Islet precursor cell (in vitro differentiated cells): ENCODE measurements around the gene ZNF830.
A peak's percentile ranks its signal among the peaks of the same experiment; 100 is the strongest.
"Not testable (repeated sequence)": the region's sequence is repeated elsewhere in the genome, so short reads cannot be mapped to it uniquely, and the experiment has no call there.

ENCODE experiments used
- DNase-seq: peaks from one replicate; pipeline ENCODE4 v3.0.0-alpha.2; 2018

ZNF830 gene

GRCh38 chr17:34961093-34961911, at the start of gene ZNF830, which contains the start of gene CCT6B:
Gene ZNF830, plus strand, starts transcription at chr17:34961540. Its CDS starts 27 bp downstream, at chr17:34961567.
Gene CCT6B, minus strand, starts transcription at chr17:34961460. Its CDS starts 67 bp downstream, at chr17:34961393.
- DNase-seq = peak; percentile 97

- DNase-seq = peak; percentile 74
These were observed 48.3 kb upstream of the ZNF830 start for GRCh38 chr17:34913001-34913400.

DNA sequence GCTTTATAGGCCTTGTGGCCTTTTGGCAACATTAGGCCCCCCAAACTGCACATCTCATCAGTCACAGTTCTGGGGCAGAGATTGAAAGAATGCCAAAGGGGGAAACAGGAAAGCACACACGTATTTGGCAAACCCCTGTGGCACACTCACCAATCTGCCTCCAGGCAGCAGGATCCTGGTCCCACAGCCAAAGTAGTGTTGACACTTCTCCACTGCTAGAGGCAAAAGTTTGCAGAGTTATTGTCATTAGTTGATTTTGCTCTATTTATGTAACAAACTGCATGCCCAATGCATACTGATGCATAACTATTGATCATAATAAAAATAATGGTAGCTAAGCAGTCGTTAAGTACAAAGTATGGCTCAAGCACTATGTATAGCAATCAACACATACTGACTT, 45.2 kb upstream of the ZNF830 start:
- DNase-seq = no peak

DNA sequence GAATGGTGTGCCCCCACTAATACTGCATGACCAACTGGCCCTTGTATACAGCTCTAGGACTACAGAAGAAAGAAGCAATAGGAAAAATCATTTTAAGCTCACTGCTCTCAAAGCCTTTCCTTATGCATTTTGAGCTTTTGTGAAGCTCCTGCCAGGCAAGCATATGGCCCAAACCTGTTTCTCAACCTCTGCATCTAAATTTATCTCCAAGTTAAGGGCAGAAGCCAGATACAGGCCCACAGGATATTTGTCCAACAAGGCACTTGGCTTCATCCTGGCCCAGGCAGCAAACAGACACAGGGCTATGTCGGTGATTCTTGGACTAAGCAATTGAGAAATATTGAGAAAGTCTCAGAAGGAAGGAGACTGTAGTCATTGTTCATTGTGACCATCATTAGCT, 44.0 kb upstream of the ZNF830 start:
- no peak for DNase-seq

- no peak for DNase-seq
These were observed 40.7 kb upstream of the ZNF830 start for GRCh38 chr17:34920676-34921075.

DNA sequence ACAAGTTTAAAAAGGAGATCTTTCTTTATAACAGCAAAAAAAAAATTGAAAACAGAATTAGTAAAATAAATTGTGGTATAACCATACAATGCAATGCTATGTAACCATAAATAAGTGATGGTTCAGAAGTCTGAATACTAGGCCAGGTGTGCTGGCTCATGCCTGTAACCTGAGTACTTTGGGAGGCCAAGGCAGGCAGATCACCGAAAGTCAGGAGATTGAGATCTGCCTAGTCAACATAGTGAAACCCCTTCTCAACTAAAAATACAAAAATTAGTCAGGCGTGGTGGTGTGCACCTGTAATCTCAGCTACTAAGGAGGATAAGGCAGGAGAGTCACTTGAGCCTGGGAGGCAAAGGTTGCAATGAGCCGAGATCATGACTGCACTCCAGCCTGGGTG, 34.7 kb upstream of the ZNF830 start:
- DNase-seq = no peak

DNA sequence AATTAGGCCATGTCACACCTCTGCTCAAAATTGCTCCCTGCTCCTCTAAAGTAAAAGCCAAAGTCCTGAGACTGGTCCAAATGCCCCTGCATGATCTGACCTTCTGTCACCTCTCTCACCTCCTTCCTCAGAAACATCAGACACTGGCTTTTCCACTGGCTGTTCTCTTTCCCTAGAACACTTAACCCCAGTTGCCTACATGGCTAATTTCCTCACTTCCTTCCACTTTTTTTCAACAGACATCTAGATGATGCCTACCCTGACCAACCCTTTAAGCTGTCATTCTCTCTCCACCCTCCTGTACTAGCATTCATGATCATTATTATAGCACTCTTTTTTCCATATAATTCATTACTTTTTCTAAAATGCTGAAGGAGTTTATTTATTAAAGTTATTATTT, 31.1 kb upstream of the ZNF830 start:
- DNase-seq = no peak

GRCh38 chr17:34950780-34951179, 10.6 kb upstream of the ZNF830 start:
- not testable (repeated sequence) for DNase-seq

DNA sequence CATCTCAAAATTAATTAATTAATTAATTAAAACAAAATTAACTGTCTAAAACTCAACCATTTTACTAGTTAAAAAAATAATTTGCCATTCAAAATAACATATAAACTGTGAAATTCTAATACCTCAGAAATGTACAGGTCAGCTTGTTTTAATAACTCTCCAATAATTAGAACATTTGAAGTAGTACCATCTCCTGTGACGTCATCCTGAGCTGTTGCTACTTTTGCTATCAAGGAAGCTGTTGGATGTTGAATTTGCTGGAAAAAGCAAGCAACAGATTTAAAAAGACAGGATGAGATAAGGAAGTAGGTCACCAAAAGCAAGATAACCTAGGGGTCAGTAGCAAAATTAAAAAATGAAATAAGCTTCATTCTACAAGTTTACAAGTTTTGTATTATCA, 2.9 kb upstream of the ZNF830 start:
- DNase-seq = no peak

- DNase-seq = no peak
These were observed 12.8 kb downstream of the ZNF830 start for GRCh38 chr17:34974179-34974578.

DNA sequence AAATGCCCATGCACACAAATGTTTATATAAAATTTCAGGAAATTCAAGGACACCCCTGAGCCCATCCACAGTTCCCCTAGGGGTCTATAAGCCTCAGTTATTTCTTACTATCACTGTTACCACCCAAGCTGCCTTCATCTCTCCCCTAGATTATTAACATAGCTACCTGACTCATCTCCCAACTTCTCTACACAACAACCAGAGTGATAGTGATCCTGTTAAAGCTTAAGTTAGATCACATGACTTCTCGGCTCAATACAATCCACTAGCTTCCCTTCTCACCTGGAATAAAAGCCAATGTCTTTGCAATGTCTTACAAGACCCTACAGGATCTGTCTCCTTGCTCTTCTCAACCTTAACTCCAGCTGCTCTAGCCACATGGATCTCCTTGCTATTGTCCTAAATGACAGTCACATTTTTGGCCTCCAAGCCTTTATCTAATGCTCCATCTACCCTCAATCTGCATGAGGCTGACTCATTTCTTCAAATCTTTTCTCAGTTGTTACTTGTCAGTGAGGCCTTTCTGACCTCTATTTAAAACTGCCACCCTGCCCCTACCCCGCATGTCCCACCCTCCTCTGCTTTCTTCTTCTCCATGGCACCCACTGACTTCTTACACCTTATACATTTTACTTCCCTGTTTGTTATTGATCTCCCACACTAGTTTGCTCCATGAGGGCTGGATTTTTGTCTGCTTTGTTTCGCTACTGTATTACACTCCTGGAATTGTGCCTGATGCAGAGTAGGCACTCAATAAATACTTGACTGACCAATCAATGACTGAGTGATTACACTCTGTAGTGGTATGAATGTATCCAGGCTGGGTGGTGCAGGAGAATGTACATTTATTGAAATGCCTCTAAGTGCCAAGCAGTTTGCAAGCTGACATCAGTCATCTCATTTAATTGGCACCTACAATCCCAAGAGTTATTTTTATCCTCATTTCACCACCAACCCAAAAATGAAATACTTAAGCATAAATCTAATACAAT, 13.8 kb downstream of the ZNF830 start:
- DNase-seq = no peak

GRCh38 chr17:34979153-34979552, 17.8 kb downstream of the ZNF830 start:
- no peak for DNase-seq

GRCh38 chr17:34979650-34980352, 18.5 kb downstream of the ZNF830 start:
- DNase-seq = no peak

GRCh38 chr17:34980353-34980680, 19.0 kb downstream of the ZNF830 start, which contains the start of gene LIG3:
Gene LIG3, plus strand, starts transcription at chr17:34980512. Its CDS starts 2,494 bp downstream, at chr17:34983006.
- peak; percentile 99 for DNase-seq

GRCh38 chr17:34980681-34981537, 19.6 kb downstream of the ZNF830 start:
- DNase-seq = peak; percentile 91

- DNase-seq = no peak
These were observed 20.4 kb downstream of the ZNF830 start for GRCh38 chr17:34981538-34982241.

DNA sequence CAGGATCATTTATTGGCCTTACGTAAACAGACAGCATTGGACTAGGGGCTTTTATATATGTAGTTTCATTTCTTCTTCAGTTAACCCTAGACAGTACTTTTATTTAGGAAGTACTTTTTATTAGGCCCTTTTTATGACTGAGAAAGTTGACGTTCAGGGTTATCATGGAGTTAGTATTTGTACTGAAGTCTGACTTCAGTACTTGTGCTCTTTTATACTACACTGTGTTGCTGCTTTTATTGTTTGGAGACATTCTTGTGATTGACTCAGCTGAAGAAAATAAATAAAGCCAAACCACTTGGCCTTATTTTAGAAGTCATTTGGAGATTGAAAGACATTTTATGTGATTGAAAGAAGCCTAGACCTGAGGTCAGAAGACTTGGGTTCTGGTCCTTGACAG, 25.9 kb downstream of the ZNF830 start:
- DNase-seq = no peak

- DNase-seq = no peak
These were observed 27.3 kb downstream of the ZNF830 start for GRCh38 chr17:34988644-34989043.

DNA sequence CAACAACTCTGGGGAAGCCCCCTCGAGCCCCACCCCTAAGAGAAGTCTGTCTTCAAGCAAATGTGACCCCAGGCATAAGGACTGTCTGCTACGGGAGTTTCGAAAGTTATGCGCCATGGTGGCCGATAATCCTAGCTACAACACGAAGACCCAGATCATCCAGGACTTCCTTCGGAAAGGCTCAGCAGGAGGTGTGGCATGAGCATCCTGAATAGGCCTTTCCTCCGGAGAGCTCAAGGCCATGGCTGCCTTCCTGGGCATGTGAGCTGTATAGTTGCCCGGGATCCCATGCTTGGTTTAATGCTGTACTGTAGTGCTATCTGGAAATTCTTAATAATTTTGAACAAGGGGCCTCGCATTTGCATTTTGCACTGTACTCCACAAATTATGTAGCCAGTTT, 28.1 kb downstream of the ZNF830 start:
- no peak for DNase-seq

- DNase-seq = no peak
These were observed 29.6 kb downstream of the ZNF830 start for GRCh38 chr17:34990921-34991365.

DNA sequence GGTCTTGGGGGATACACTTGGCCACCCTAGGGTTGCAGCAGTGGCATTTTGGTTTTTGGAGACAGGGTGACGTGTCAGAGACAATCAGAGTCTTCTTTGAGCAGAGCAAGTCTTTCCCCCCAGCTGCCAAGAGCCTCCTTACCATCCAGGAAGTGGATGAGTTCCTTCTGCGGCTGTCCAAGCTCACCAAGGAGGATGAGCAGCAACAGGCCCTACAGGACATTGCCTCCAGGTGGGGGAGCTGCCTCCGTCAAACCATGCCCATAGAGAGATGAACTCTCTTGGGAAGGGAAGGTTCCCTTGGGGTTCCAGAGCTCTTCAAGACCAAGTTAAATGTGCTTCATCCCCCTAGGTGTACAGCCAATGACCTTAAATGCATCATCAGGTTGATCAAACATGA, 30.3 kb downstream of the ZNF830 start:
- DNase-seq = no peak
